ENCODE data around the gene FTCDNL1. TPM values are rescaled to one million over a fixed set of nuclear protein-coding genes. Genes with fewer than 3 reads are reported as not detected.

FTCDNL1 gene
- total and polyA plus RNA-seq, 2 of the 13 experiments (the other 11 are each of a cell fraction or from before 2014, with no cell fraction given) = 0.98 to 1.4 TPM

GRCh38 chr2:199738727-199739412, 112.1 kb downstream of the FTCDNL1 start (continued):
- TF ChIP-seq KLF15 (CRISPR knock-in tag; IDR thresholded peaks at IDR 0.05; ENCODE audit: borderline replicate concordance) (no peak), ZNF790 (CRISPR knock-in tag; IDR thresholded peaks at IDR 0.05; ENCODE audit: borderline replicate concordance) (no peak), AGO1 (IDR thresholded peaks at IDR 0.05; ENCODE audit: low read depth, low read length, poor library complexity, severe bottlenecking) (no peak), RNF219 (CRISPR knock-in tag; IDR thresholded peaks at IDR 0.05) (no peak), PAWR (CRISPR knock-in tag; IDR thresholded peaks at IDR 0.05; ENCODE audit: borderline replicate concordance) (no peak), ADNP (CRISPR knock-in tag; IDR thresholded peaks at IDR 0.05) (no peak), NPAS2 (CRISPR knock-in tag; IDR thresholded peaks at IDR 0.05; ENCODE audit: borderline replicate concordance) (no peak), EED (CRISPR knock-in tag; IDR thresholded peaks at IDR 0.05) (no peak), ZNF501 (CRISPR knock-in tag; IDR thresholded peaks at IDR 0.05) (no peak), MBD4 (IDR thresholded peaks at IDR 0.05; ENCODE audit: borderline replicate concordance, low read length) (peak; percentile 71; the same call in 1 of the 2 replicates), TFDP1 (CRISPR knock-in tag; IDR thresholded peaks at IDR 0.05; ENCODE audit: borderline replicate concordance) (no peak), ZNF564 (CRISPR knock-in tag; IDR thresholded peaks at IDR 0.05) (no peak), ZNF24 (IDR thresholded peaks at IDR 0.05) (peak; percentile 53; the same call in 1 of the 2 replicates), ZNF281 (CRISPR knock-in tag; IDR thresholded peaks at IDR 0.05; ENCODE audit: borderline replicate concordance) (peak; percentile 19; the same call in 1 of the 2 replicates), BCL6 (CRISPR knock-in tag; IDR thresholded peaks at IDR 0.05) (peak; percentile 94), ZNF598 (CRISPR knock-in tag; IDR thresholded peaks at IDR 0.05; ENCODE audit: borderline replicate concordance) (no peak), ARHGAP35 (CRISPR knock-in tag; IDR thresholded peaks at IDR 0.05; ENCODE audit: borderline replicate concordance) (no peak), HDAC6 (IDR thresholded peaks at IDR 0.05; ENCODE audit: low read depth, low read length) (no peak), ZNF335 (CRISPR knock-in tag; IDR thresholded peaks at IDR 0.05) (no peak), SNAPC2 (CRISPR knock-in tag; IDR thresholded peaks at IDR 0.05) (no peak), ZFP36L2 (CRISPR knock-in tag; IDR thresholded peaks at IDR 0.05) (no peak), ATM (IDR thresholded peaks at IDR 0.05; ENCODE audit: borderline replicate concordance) (no peak)
